Measurements from ENCODE around the gene GRHL3.

GRHL3 gene

DNA sequence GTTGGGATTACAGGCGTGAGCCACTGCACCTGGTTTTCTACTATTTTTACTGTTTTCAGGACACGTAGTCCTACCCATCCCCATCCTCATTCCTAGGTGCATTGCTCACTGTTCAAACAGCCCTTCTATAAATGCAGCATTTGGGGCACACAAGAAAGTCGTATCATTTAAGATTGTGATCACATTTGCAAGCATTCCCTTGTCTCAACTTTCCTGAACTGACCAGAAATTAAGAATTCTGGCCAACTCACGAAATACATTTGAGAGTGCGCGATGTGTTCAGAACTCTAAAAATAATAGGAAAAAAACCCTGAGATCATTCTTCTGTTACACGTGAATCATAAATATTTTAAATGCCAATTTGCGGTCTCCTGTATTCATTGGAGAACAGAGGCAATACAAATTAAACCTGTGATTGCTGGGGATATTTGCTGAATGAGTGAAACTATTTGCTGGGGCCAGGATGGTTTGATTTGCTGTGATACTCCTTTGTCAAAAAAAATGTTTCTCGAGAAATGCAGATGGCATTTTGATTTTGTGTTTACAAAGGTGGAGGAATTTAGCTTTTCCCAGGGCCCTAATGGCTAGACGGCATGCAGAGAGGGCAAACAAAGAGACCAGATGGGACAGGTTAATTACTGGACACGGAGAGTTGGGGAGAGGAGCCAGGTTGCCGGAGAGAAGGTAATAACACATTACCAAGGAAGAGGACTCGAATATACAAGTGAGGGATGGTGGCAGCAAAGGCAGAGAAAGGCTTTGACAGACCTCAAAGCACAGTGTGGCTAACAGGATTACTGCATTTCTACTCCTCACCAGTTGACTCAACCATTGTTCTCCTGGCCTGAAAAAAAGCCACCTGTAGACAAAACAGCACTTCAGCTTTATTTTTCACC lies 56.0 kb downstream of the GRHL3 start:
- peak; percentile 61 for DNase-seq (ENCODE audit: low spot score)

DNA sequence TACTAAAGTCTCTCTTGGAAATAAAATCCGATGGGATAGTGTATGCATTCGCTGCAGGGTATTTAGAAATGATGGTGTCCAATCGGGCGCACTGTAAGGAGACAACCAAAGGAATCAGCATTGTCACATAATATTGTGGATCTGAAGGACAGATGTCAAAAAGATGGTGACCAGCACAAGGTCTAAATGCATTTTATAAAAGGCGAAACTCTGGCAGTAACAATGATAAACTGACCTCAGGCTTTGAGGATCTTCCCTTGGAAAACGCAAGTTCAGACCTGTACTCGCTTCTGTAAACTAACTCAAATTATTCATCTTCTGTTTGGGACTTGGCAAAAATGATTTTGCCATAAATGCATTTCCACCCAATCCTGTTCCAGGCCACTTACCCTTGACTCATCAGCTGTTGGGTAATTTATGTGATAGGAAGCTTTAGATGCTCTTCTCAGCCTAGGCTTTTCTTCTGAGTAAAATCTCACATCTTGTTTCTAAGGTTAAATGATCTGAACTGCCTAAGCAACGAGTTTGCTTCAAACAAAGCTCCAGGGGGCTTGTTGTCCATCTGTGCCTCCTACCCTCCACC lies 60.7 kb downstream of the GRHL3 start:
- DNase-seq (ENCODE audit: low spot score), result peak; percentile 14

DNA sequence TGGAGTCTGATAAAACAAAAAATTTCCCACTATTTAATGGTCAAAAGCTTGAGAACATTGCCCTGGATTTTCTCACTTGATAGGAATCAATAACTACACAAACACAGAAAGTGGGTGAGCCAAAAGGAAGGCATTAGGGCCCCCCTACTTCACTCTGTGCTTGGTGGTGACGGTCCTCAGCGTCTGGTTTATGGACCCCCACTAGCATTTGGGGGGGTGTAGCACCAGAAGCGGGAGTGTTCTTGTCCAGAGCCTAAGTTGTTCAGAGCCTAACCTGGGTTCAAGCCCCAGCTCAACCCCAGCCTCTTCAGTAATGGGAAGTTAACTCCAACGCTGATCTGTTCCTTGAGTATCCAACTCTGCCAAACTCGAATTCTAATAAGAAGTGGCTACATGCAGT lies 61.4 kb downstream of the GRHL3 start:
- peak; percentile 9 for DNase-seq (ENCODE audit: low spot score)

DNA sequence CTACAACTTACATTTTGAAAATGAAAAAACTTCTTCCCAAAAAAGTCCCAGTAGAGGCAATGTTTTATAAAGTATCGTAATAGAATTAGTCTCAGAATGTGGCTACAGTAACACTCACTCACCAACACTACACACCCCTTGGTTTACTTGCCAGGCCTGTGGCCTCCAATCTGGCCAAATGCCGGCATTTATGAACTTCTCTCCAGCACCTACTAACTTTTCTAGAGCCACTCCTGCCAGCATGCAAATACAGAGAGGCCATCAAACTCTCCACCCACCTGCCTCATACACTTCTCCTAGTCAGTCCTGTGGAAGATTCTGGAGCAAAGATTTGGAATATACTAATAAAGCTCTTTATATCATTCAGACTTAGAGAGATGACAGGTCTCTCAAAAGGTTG lies 62.1 kb downstream of the GRHL3 start:
- no peak for DNase-seq (ENCODE audit: low spot score)

- peak; percentile 25 for DNase-seq (ENCODE audit: low spot score)
These were observed 63.0 kb downstream of the GRHL3 start for GRCh38 chr1:24382165-24382577.

GRCh38 chr1:24383381-24383940 lies 64.3 kb downstream of the GRHL3 start:
- no peak for DNase-seq (ENCODE audit: low spot score)

DNA sequence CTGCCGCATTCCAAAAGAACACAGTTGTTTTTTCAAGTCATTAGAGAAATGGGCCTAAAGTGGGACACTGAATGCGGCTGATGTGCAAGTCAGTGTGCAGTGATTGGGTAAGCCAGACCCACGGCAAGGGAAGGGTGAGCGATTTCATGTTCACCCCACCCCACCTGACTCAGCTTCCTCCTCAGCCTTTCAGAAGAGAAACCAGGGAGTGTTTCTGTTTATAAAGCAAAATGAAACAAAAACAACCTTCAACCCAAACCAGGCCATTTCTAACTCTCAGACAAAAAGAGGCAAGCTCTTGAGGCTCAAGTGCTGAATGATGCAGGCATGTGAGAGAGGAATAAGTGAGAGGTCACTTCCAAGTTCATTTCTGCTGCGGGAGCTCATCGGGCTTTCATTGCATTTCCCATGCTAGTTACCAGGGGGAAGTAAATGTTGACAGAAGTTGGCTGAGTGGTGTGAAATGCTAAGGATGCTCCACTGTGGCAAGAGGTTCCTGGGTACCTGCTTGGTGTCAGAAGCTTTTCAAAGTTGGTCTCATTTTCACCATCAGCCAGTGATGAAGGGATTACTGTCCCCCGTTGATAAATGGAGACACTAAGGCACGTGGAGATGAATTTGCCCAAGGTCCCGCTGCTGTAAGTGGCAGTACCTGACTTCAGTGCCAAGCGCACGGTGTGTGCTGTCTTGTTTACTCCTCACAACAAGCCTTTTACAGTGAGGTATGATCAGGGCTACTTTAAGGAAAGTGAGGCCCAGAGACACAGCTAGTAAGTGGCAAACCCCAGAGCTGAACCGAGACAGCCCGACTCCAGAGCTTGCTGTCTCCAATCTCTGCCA lies 65.3 kb downstream of the GRHL3 start:
- no peak for DNase-seq (ENCODE audit: low spot score)

DNA sequence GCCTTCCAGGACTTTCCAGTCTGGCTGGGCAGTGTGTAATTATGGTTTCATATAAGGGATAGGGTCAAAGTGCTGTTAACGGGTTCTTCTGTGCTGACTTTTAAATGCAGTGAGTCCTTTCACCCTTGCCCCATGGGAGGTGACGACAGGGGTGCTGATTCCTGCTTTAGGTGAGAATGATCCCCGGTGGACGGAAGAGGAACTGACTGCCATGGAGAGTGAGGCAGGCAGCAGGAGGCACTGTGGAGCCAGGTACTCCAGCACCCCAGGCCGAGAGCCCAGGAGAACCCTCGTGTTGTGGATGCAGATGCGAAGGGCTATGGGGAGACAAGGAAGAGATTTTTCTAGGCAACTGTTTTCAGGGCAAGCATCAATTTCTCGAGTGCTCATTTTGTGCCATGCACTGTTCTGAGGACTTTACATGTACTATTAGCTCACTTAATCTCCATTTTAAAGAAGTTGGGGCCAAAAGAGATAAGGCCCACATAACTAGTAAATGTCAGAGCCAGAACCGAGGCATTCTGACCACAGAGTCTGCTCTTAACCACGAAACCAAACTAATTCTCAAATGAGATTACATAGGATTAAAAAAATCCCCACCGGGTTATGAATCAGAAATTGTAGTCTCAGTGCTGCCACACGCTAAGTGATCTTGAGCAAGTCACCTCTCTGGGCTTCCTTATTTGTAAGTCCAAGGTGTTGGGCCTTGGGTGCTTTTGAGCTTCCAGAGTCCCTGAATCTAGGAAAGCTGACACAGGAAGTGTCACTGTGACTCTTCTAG lies 66.2 kb downstream of the GRHL3 start:
- DNase-seq (ENCODE audit: low spot score), result no peak

DNA sequence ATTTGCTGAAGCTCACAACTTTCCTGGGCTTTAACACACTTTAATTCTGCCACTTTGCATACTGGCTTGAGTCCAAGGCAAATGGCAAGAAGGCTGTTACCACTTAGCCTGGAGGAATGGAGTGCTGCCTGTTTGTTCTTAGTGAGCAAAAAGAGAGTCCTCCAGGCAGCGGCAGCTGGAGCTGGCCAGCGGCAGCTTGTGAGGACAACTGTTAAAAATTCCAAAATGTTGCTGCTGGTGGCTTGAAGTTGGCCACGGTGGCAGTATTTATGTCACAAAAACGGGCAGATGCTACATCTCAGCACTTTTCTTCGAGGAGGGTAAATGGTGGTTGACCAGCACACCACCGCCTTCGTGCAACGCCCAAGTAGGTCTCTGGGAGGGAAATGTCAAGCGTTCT lies 67.1 kb downstream of the GRHL3 start:
- DNase-seq (ENCODE audit: low spot score), result peak; percentile 18

DNA sequence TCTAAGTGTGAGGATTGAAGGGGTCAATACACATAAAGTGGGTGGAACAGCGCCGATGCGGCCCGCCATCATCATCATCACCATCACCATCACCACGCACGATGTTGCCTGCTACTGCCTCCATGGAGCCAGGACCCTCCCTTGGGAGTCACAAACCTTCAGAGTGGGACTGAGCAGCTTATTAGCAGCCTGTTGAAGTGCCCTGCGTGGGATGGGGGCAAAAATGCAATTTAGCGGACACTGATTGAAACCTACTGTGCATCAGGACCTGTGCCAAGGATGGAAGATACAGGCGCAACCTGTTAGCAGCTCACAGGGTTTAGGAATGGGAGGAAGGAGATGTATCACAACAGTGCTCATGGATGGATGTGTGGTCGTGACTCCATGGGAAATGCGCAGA lies 67.8 kb downstream of the GRHL3 start:
- DNase-seq (ENCODE audit: low spot score), result no peak

GRCh38 chr1:24387636-24388175 lies 68.5 kb downstream of the GRHL3 start:
- DNase-seq (ENCODE audit: low spot score), result no peak

- DNase-seq (ENCODE audit: low spot score), result no peak
These were observed 69.3 kb downstream of the GRHL3 start for GRCh38 chr1:24388331-24388885.

DNA sequence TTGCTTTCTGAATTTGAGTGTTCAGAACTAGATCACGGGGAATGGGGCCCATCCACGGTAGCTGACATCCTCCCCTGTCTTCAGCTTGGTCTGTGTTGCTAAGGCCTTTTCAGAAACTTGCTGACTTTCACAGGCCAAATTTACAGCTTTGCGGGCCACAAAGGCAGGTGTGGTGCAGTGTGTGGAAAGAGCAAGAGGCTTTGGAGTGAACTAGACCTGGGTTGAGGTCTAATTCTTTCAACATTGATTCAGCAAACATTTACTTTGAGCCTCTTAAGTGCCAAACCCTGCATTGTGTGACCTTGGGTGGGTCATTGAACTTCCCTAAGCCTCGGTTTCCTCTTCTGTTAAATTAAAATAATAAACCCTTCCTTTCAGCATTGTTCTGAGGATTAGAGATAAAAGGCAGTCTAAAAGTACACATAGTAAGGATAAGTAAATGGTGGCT lies 70.1 kb downstream of the GRHL3 start:
- DNase-seq (ENCODE audit: low spot score), result no peak

GRCh38 chr1:24390924-24391782 lies 72.0 kb downstream of the GRHL3 start:
- DNase-seq (ENCODE audit: low spot score), result peak; percentile 78

GRCh38 chr1:24391882-24392603 lies 72.9 kb downstream of the GRHL3 start:
- DNase-seq (ENCODE audit: low spot score), result peak; percentile 84

DNA sequence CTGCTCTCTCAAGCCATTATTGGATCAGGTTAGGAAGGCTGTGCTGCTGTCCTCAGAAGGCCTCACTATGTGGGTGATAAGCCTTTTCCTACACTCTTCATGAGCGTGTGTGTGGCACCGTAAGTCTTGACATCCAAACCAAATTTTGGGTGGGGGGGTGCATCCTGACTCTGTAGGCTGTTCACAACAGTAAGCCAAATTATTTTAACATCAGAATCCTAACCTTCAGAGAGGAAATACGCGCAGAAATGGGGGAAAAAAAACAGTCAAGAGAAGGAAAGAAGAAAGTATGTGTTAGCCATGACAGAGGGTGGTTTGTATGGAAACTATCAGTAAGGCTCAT lies 73.4 kb downstream of the GRHL3 start:
- DNase-seq (ENCODE audit: low spot score), result no peak

GRCh38 chr1:24392982-24393650 lies 74.0 kb downstream of the GRHL3 start:
- peak; percentile 28 for DNase-seq (ENCODE audit: low spot score)

- DNase-seq (ENCODE audit: low spot score), result peak; percentile 34
These were observed 74.7 kb downstream of the GRHL3 start for GRCh38 chr1:24393892-24394291.

- DNase-seq (ENCODE audit: low spot score), result no peak
These were observed 80.9 kb downstream of the GRHL3 start for GRCh38 chr1:24400065-24400464.

All from ecto neural progenitor cell (in vitro differentiated cells).